KMS-11 (cell line): ENCODE data around the gene OSCP1.

ENCODE experiments used
- H2AFZ ChIP-seq: fragments of 200-600 bp; sonication (generic); 2 replicates; pipeline ENCODE4 v1.6.1; 2016; ENCODE audit warnings: antibody characterized with exemption, mixed run types, low read depth
- H3K27ac ChIP-seq: fragments of 200-600 bp; sonication (generic); 2 replicates; pipeline ENCODE4 v1.6.1; 2016; ENCODE audit warnings: mild to moderate bottlenecking, mixed run types
- H3K27me3 ChIP-seq: fragments of 200-600 bp; sonication (generic); 2 replicates; pipeline ENCODE4 v1.6.1; 2017; ENCODE audit warnings: mild to moderate bottlenecking, low read depth, mixed run types, moderate library complexity; ENCODE audit not compliant: insufficient read depth
- H3K36me3 ChIP-seq: fragments of 200-600 bp; sonication (generic); 2 replicates; pipeline ENCODE4 v1.6.1; 2017; ENCODE audit warnings: mild to moderate bottlenecking, mixed run types; ENCODE audit not compliant: insufficient read depth
- H3K4me1 ChIP-seq: fragments of 200-600 bp; sonication (generic); 2 replicates; pipeline ENCODE4 v1.6.1; 2016; ENCODE audit warnings: mild to moderate bottlenecking, low read depth, mixed run types; ENCODE audit not compliant: poor library complexity, severe bottlenecking
- H3K4me2 ChIP-seq: fragments of 200-600 bp; sonication (generic); 2 replicates; pipeline ENCODE4 v1.7.0; 2016; ENCODE audit warnings: mild to moderate bottlenecking, mixed run types
- H3K4me3 ChIP-seq: fragments of 200-600 bp; sonication (generic); IDR thresholded peaks from 2 replicates; pipeline ENCODE4 v1.6.1; 2017; ENCODE audit warnings: low read depth, low read length, mixed read lengths; ENCODE audit not compliant: insufficient read depth
- H3K79me2 ChIP-seq: fragments of 200-600 bp; sonication (generic); 2 replicates; pipeline ENCODE4 v1.6.1; 2016; ENCODE audit warnings: low read depth, mixed run types; ENCODE audit not compliant: insufficient read depth
- H3K9ac ChIP-seq: fragments of 200-600 bp; sonication (generic); 2 replicates; pipeline ENCODE4 v1.6.1; 2016; ENCODE audit warnings: mild to moderate bottlenecking, mixed run types
- H4K20me1 ChIP-seq: fragments of 200-600 bp; sonication (generic); 2 replicates; pipeline ENCODE4 v1.6.1; 2016; ENCODE audit warnings: mild to moderate bottlenecking, mixed run types; ENCODE audit not compliant: insufficient read depth
- TF ChIP-seq, protein P1 (sequence below): fragments of 200-600 bp; sonication (generic); conservative IDR thresholded peaks from 2 replicates; pipeline ENCODE4 v1.6.1; 2017; ENCODE audit warnings: low read depth, mild to moderate bottlenecking, antibody characterized with exemption, low read length, moderate library complexity, mixed read lengths

The OSCP1 gene

DNA sequence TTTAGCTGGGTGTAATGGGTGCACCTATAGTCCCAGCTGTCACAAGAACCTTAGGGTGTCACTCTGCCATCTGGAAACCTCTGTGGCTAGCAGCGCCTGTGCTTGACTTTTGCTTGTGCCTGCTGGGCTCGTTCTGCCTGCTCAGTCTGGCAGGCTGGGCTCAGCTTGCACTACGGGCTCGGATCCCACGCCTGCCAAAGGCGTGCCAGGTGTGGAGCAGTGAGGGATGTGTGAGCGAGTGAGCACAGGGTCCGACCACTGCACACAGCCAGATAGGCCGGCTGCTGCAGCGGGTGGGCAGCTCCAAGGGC is 49.8 kb downstream of the OSCP1 start:
- Histone ChIP-seq H3K9ac (peak overlapping the region; percentile 39; the same call in 1 of the 2 replicates), H3K4me3 (no peak overlapping the region), H2AFZ (peak overlapping the region; percentile 64; the same call in 1 of the 2 replicates), H3K79me2 (peaks cover 10% of the 10 kb centered on the region; the same call in 1 of the 2 replicates), H3K27ac (peak overlapping the region; percentile 57), H4K20me1 (no peaks in the 10 kb centered on the region), H3K4me2 (0 out of 2 replicates have a peak overlapping the region, but pooled peaks have one; percentile 29), H3K4me1 (peaks cover 17% of the 10 kb centered on the region), H3K27me3 (no peaks in the 10 kb centered on the region), H3K36me3 (no peaks in the 10 kb centered on the region)
- TF ChIP-seq, protein P1, sequence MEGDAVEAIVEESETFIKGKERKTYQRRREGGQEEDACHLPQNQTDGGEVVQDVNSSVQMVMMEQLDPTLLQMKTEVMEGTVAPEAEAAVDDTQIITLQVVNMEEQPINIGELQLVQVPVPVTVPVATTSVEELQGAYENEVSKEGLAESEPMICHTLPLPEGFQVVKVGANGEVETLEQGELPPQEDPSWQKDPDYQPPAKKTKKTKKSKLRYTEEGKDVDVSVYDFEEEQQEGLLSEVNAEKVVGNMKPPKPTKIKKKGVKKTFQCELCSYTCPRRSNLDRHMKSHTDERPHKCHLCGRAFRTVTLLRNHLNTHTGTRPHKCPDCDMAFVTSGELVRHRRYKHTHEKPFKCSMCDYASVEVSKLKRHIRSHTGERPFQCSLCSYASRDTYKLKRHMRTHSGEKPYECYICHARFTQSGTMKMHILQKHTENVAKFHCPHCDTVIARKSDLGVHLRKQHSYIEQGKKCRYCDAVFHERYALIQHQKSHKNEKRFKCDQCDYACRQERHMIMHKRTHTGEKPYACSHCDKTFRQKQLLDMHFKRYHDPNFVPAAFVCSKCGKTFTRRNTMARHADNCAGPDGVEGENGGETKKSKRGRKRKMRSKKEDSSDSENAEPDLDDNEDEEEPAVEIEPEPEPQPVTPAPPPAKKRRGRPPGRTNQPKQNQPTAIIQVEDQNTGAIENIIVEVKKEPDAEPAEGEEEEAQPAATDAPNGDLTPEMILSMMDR, result no peak

DNA sequence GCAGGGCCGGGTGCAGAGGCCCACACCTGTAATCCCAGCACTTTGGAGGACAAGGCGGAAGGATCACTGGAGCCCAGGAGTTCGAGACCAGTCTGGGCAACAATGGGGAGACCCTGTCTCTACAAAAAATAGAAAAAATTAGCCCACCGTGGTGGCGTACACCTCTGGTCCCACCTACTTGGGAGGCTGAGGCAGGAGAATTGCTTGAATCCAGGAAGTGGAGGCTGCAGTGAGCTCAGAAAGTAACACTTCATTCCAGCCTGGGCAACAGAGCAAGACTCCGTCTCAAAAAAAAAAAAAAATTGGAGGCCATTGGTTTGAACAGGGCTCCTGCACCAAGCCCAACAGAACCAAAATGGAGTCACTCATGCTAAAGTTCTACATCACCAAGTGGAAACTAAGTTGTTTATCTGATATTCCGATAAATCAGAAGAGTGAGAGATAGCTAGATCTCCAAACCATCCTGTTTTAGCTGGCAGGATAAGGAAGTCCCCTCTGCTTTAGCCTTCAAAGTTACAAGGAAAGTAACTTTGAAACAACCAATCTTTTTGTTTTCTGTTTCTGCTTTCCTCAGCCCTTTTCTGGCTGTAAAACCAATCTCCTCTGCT is 51.8 kb downstream of the OSCP1 start:
- no peaks in the 10 kb centered on the region for H3K36me3 ChIP-seq
- peaks cover 10% of the 10 kb centered on the region; the same call in 1 of the 2 replicates for H3K79me2 ChIP-seq
- H2AFZ ChIP-seq, result peak overlapping the region; percentile 68
- H3K9ac ChIP-seq, result peak overlapping the region; percentile 61; the same call in 1 of the 2 replicates
- H3K4me3 ChIP-seq, result no peak overlapping the region
- H3K27me3 ChIP-seq, result no peaks in the 10 kb centered on the region
- peak overlapping the region; percentile 61; the same call in 1 of the 2 replicates for H3K27ac ChIP-seq
- peak overlapping the region; percentile 88 for H3K4me2 ChIP-seq
- no peaks in the 10 kb centered on the region for H4K20me1 ChIP-seq
- H3K4me1 ChIP-seq, result peaks cover 17% of the 10 kb centered on the region
- TF ChIP-seq, protein P1, result no peak

DNA sequence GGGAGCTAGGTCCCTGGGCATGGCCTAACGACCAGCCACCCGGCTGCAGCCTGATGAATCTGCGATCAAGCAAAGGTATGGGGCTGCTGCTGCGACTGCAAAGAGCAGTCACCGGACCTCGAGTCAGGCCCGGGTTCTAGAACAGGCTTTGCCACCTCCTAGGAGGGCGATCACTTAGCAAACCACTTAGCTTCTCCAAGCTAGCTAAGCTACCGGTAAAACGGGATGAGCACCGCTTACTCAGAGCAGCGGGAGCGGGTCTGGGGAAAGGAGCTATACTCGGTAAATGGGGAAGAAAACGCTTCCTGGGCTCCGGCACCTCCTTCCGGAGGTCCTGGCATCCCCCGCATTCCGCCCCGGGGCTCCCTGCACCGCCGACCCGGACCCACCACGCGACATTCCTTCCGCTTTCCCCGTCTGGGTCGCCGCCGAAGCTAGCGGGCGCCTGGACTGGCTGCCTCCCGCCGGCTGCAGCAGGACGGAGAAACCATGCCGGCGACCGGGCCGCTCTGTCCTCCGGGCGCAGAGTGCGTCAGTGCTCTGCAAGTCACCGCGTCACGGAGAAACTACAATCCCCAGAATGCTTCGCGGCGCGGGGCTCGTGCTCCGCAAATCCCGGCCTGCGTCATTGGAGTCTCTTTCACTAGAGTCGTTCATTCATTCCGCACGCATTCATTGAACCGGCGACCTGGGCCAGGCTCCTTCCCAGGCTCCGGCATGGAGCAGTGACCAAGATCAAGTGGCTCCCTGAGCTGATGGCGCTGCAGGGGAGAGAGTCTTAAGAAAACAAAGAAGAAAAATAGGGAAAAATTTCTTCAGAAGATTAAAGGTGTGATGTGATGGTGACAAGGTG is 52.6 kb downstream of the OSCP1 start, which contains the start of gene LSM10:
Gene LSM10 (minus strand): TSS at position 531 of the 853 bp plus-strand sequence. CDS start 3,779 bp downstream, outside the sequence.
- no peaks in the 10 kb centered on the region for H3K36me3 ChIP-seq
- peak within 1 kb of the TSS; percentile 60 for H3K4me3 ChIP-seq
- H3K4me1 ChIP-seq, result peaks cover 17% of the 10 kb centered on the region
- H2AFZ ChIP-seq, result peak within 1 kb of the TSS; percentile 68
- no peaks in the 10 kb centered on the region for H4K20me1 ChIP-seq
- H3K9ac ChIP-seq, result peak within 1 kb of the TSS; percentile 61
- H3K4me2 ChIP-seq, result peak within 1 kb of the TSS; percentile 88
- TF ChIP-seq, protein P1, result no peak
- no peaks in the 10 kb centered on the region for H3K27me3 ChIP-seq
- peaks cover 10% of the 10 kb centered on the region; the same call in 1 of the 2 replicates for H3K79me2 ChIP-seq
- peak within 1 kb of the TSS; percentile 61 for H3K27ac ChIP-seq

DNA sequence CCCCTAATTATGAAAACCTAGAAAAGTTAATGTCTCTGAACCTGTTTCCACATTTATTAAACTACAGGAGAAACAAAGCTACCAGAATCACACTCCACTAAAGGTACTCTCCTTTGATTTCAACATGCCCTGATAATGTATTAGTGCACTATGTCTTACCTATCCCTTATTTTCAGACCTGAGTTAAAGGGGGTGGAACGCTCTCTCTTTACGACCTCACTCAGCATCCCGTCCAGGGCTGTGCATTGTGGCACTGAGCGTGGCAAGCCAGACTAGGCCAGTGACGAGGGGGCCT is 53.2 kb downstream of the OSCP1 start:
- H3K4me1 ChIP-seq, result peaks cover 17% of the 10 kb centered on the region
- peaks cover 10% of the 10 kb centered on the region; the same call in 1 of the 2 replicates for H3K79me2 ChIP-seq
- peak overlapping the region; percentile 73 for H3K4me2 ChIP-seq
- H3K9ac ChIP-seq, result peak overlapping the region; percentile 61
- peak overlapping the region; percentile 60 for H3K4me3 ChIP-seq
- no peaks in the 10 kb centered on the region for H3K36me3 ChIP-seq
- TF ChIP-seq, protein P1, result no peak
- no peaks in the 10 kb centered on the region for H4K20me1 ChIP-seq
- no peaks in the 10 kb centered on the region for H3K27me3 ChIP-seq
- H3K27ac ChIP-seq, result peak overlapping the region; percentile 41; the same call in 1 of the 2 replicates
- peak overlapping the region; percentile 68 for H2AFZ ChIP-seq
